GM18505 (cell line): Measurements from ENCODE around the gene LUC7L3.
A peak's percentile ranks its signal among the peaks of the same experiment; 100 is the strongest.
"Not testable (repeated sequence)": the region's sequence is repeated elsewhere in the genome, so short reads cannot be mapped to it uniquely, and the experiment has no call there.

ENCODE experiments used
- ATAC-seq: cut with Tn5 transposase; IDR thresholded peaks from one replicate; pipeline ENCODE4 v1.9.1; 2021; ENCODE audit not compliant: unreplicated experiment
- POLR2A ChIP-seq: IDR thresholded peaks from 4 replicates; pipeline ENCODE4 v1.6.1; 2011; ENCODE audit warnings: borderline replicate concordance; ENCODE audit not compliant: insufficient read depth, insufficient read length; ENCODE audit errors: extremely low read depth

Gene LUC7L3

GRCh38 chr17:50719144-50719923 lies at the start of gene LUC7L3:
Gene LUC7L3 (plus strand): TSS chr17:50719603. CDS start chr17:50719733, 130 bp downstream.
- TF ChIP-seq POLR2A, result peak; percentile 95
- peak; percentile 90 for ATAC-seq

- no peak for ATAC-seq
- TF ChIP-seq POLR2A, result no peak
Measured at GRCh38 chr17:50672071-50672470, 47.3 kb upstream of the LUC7L3 start.

GRCh38 chr17:50672831-50673551 lies 46.4 kb upstream of the LUC7L3 start:
- no peak for TF ChIP-seq POLR2A
- no peak for ATAC-seq

- no peak for TF ChIP-seq POLR2A
- no peak for ATAC-seq
Measured at GRCh38 chr17:50675190-50675589, 44.2 kb upstream of the LUC7L3 start.

- TF ChIP-seq POLR2A, result no peak
- ATAC-seq, result no peak
Measured at GRCh38 chr17:50675627-50676026, 43.8 kb upstream of the LUC7L3 start.

- no peak for TF ChIP-seq POLR2A
- ATAC-seq, result no peak
Measured at GRCh38 chr17:50676065-50676975, 43.1 kb upstream of the LUC7L3 start.

GRCh38 chr17:50677851-50678375 lies 41.5 kb upstream of the LUC7L3 start:
- no peak for TF ChIP-seq POLR2A
- no peak for ATAC-seq

GRCh38 chr17:50679008-50679544 lies 40.3 kb upstream of the LUC7L3 start:
- TF ChIP-seq POLR2A, result no peak

GRCh38 chr17:50680126-50680525 lies 39.3 kb upstream of the LUC7L3 start:
- TF ChIP-seq POLR2A, result no peak
- ATAC-seq, result no peak

More at GRCh38 chr17:50679008-50679544, 40.3 kb upstream of the LUC7L3 start:
- ATAC-seq, result no peak

- not testable (repeated sequence) for ATAC-seq
Measured at GRCh38 chr17:50680543-50681262, 38.7 kb upstream of the LUC7L3 start.

GRCh38 chr17:50681263-50682200 lies 37.9 kb upstream of the LUC7L3 start:
- no peak for ATAC-seq
- TF ChIP-seq POLR2A, result no peak

- no peak for TF ChIP-seq POLR2A
- ATAC-seq, result no peak
Measured at GRCh38 chr17:50682441-50682840, 37.0 kb upstream of the LUC7L3 start.

- ATAC-seq, result no peak
- no peak for TF ChIP-seq POLR2A
Measured at GRCh38 chr17:50682938-50683337, 36.5 kb upstream of the LUC7L3 start.
